GM20000 (cell line): Measurements from ENCODE around the gene PROSER1.

ENCODE experiments used
- DNase-seq: peaks from one replicate; pipeline ENCODE4 v3.0.0; 2012; ENCODE audit warnings: low spot score
- TF ChIP-seq, protein P1 (sequence below): IDR thresholded peaks from 2 replicates; pipeline ENCODE4 v1.5.1; 2012; ENCODE audit warnings: mild to moderate bottlenecking, control low read depth; ENCODE audit errors: extremely low read depth, missing control alignments

PROSER1 gene

DNA sequence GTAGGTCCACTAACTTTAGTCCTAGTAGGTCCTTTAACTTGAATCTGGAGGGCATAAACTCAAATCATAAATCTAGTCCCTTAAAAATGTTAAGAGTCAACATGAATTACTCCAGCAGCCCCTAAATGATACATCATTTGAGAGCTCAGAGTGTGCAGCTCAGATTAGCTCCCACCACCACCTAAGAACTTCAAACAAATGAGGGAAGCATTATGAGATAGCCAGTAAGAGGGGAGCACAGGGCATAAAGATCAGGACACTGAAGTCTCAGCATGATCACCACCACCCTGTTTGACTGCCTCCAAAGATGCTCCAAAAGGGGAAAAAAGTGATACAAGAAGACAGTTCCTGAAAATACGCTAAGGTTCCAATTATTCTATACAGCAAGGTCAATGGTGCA lies 5.7 kb downstream of the PROSER1 start:
- DNase-seq = no peak
- TF ChIP-seq, protein P1, sequence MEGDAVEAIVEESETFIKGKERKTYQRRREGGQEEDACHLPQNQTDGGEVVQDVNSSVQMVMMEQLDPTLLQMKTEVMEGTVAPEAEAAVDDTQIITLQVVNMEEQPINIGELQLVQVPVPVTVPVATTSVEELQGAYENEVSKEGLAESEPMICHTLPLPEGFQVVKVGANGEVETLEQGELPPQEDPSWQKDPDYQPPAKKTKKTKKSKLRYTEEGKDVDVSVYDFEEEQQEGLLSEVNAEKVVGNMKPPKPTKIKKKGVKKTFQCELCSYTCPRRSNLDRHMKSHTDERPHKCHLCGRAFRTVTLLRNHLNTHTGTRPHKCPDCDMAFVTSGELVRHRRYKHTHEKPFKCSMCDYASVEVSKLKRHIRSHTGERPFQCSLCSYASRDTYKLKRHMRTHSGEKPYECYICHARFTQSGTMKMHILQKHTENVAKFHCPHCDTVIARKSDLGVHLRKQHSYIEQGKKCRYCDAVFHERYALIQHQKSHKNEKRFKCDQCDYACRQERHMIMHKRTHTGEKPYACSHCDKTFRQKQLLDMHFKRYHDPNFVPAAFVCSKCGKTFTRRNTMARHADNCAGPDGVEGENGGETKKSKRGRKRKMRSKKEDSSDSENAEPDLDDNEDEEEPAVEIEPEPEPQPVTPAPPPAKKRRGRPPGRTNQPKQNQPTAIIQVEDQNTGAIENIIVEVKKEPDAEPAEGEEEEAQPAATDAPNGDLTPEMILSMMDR = no peak

DNA sequence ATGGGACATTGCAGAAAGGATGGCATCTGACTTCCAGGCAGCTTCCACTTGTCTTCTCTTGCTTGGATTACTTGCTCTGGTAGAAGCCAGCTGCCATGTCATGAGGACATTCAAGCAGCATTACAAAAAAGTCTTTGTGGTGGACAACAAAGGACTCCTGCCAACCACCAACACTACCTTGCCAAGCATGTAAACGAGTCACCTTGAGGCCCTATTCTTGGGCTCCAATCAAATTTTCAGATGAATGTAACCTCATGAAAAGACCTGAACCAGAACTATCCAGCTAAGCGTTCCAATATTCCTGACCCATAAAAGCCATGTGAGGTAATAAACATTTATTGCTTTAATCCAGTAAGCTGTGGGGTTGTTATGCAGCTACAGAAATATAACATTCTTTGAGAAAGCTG lies 12.5 kb downstream of the PROSER1 start:
- DNase-seq = no peak
- TF ChIP-seq, protein P1 = no peak

DNA sequence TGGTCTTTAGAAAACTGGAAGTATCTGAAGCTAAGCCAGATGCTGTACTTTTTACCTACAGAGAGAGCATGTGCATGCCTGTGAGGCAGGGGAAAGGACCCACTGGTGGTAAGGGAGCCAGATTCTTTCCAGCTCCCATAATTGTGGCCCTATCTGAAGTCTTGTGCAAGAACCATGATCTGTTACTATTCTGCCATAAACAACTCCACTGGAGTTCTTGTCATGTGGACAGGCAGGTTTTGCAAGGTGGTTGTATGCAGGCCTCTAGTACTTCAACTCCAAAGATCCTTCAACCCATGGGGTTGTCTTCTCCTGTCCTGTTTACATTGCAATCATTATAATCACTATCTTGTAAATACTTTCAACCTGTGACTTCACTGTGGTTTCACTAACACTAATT lies 14.1 kb downstream of the PROSER1 start:
- no peak for DNase-seq

DNA sequence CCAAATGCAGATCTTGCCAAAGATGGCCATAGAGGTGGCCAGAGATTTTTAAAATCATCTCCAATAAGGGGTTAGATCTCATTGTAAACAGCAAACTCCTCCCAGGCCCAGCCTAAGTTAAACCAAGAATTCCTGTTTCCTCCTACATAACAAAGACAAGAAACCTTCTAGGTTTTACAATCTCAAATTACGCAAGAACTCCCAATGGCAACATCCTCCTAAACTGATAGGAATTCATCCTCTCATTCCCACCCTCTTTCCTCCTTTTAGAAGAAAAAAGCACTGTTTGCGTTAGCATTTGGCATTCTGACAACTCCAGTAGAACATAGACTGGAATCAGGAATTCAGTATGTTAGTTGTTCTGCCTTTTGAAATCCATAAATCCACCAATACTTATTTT lies 14.6 kb downstream of the PROSER1 start:
- TF ChIP-seq, protein P1 = no peak
- DNase-seq = no peak

More for the DNA sequence above, 14.1 kb downstream of the PROSER1 start:
- TF ChIP-seq, protein P1 = no peak

DNA sequence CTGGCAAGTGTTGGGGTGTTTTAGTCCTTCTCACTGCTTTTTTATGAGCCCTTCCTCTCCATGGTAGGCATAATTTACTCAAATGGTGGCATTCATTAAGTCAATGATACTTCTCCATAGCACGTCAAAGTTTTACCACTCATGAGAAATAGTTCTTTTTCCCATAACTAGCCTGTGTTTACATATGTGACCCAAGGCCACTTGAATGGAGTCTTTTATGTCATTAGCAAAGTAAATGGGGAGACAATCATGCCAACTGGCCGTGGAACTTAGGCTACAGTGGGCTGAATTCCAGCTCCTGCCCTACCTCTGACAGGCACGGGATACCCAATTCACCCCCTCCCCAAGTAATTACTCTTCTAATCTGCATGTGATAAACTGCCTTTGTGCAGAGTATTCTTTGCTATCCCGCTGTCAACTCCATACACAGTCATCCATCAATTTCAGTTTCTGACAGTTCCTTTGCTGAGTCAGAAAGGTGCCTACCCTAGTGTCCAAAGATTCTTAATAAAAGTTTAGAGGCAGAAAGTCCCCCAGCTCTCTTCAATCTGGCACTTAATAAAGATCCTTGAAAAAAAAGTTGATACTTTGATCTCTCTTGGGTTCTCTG lies 16.9 kb downstream of the PROSER1 start:
- TF ChIP-seq, protein P1 = no peak
- DNase-seq = no peak

DNA sequence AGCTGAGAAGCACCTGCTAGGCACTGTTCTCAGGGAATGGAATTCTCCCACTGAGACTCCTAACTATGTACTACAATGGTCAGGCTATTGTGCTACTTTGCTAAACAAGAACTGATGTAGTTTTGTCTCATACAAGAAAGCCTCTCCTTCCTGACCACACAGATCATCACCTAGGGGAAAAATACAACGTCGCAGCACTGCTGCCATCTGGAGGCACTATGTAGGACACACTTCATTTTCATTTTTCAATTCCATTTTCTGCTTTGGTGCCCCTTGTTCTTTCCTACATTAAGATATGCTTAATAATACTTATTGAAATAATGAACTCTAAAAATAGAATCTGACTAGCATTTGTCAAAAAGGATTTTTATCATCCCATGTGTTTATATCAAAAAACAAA lies 21.1 kb downstream of the PROSER1 start:
- peak; percentile 37 for DNase-seq
- TF ChIP-seq, protein P1 = peak; percentile 43

DNA sequence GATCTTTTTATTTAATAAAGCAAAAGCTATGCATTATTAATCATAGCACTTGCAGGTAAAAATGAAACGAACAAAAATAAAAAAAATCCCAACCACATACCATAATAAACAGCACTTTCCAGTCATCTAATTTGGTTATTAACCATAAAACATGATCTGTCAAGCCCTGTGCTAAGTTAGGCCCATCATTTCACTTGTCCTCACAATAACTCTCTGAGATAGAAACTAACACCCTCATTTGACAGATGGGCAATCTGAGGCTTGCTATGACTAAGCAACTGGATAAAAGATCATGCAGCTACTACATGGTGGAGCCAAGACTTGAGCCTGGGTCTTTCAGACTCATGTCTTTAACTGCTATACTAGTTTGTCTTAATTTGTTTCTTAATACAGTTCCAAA lies 21.8 kb downstream of the PROSER1 start:
- TF ChIP-seq, protein P1 = no peak
- peak; percentile 9 for DNase-seq
